Liver (tissue), 9 donors: Measurements from ENCODE around the gene TIGD2. TPM values are rescaled to one million over a fixed set of nuclear protein-coding genes. Genes with fewer than 3 reads are reported as not detected.

Source experiments
- DNase-seq: peaks from one replicate; pipeline ENCODE4 v3.0.0-alpha.2; 2017; ENCODE audit warnings: low spot score
- H3K27ac ChIP-seq, 2 donors: one replicate each; pipeline ENCODE4 v1.7.0; 2013; ENCODE audit warnings: inconsistent platforms in 2 of 2, low read length in 2 of 2, control low read depth in 1 of 2, low read depth in 1 of 2, mild to moderate bottlenecking in 1 of 2
- H3K27me3 ChIP-seq, 4 donors: one replicate each; pipeline versions ENCODE4 v1.6.1 to v1.7.0; 2013; ENCODE audit warnings: low read length in 3 of 4, inconsistent platforms in 1 of 4, mild to moderate bottlenecking in 1 of 4, moderate library complexity in 1 of 4; ENCODE audit not compliant: control insufficient read depth in 4 of 4, insufficient read depth in 4 of 4
- H3K36me3 ChIP-seq, 4 donors: one replicate each; pipeline versions ENCODE4 v1.6.1 to v1.7.0; 2013; ENCODE audit warnings: low read length in 3 of 4, mild to moderate bottlenecking in 3 of 4, low read depth in 1 of 4, moderate library complexity in 1 of 4; ENCODE audit not compliant: control insufficient read depth in 4 of 4, insufficient read depth in 3 of 4
- H3K4me1 ChIP-seq, 4 donors: one replicate each; pipeline versions ENCODE4 v1.6.1 to v1.7.0; 2013; ENCODE audit warnings: low read length in 3 of 4, mild to moderate bottlenecking in 3 of 4, moderate library complexity in 1 of 4; ENCODE audit not compliant: control insufficient read depth in 4 of 4, insufficient read depth in 4 of 4
- H3K4me3 ChIP-seq, 3 donors: one replicate each; pipeline versions ENCODE4 v1.6.1 to v1.7.0; 2013; ENCODE audit warnings: low read length in 3 of 3, control low read depth in 1 of 3, low read depth in 1 of 3, mild to moderate bottlenecking in 1 of 3
- H3K9ac ChIP-seq, 2 donors: one replicate each; pipeline ENCODE4 v1.7.0; 2013; ENCODE audit warnings: low read length in 2 of 2, mild to moderate bottlenecking in 2 of 2, moderate library complexity in 2 of 2, control low read depth in 1 of 2, low read depth in 1 of 2
- H3K9me3 ChIP-seq, 4 donors: one replicate each; pipeline versions ENCODE4 v1.6.1 to v1.7.0; 2013; ENCODE audit warnings: low read length in 3 of 4; ENCODE audit not compliant: control insufficient read depth in 4 of 4
- ATF3 ChIP-seq: IDR thresholded peaks from 2 replicates; pipeline ENCODE4 v1.6.1; 2016; ENCODE audit warnings: antibody characterized with exemption
- EGR1 ChIP-seq, 2 donors: IDR thresholded peaks; 2 replicates each; pipeline ENCODE4 v1.6.1; 2016 to 2018; ENCODE audit warnings: antibody characterized with exemption in 2 of 2, low read depth in 2 of 2
- FOXA1 ChIP-seq: IDR thresholded peaks from 2 replicates; pipeline ENCODE4 v1.6.1; 2016; ENCODE audit warnings: antibody characterized with exemption
- FOXA2 ChIP-seq: IDR thresholded peaks from 2 replicates; pipeline ENCODE4 v1.6.1; 2016; ENCODE audit warnings: antibody characterized with exemption
- GABPA ChIP-seq, 2 donors: IDR thresholded peaks in 1 of 2; conservative IDR thresholded peaks in 1 of 2; 2 replicates each; pipeline ENCODE4 v1.6.1; 2016; ENCODE audit warnings: antibody characterized with exemption in 2 of 2, mild to moderate bottlenecking in 1 of 2, moderate library complexity in 1 of 2
- HNF4A ChIP-seq, 2 donors: conservative IDR thresholded peaks; 2 replicates each; pipeline ENCODE4 v1.6.1; 2016; ENCODE audit warnings: antibody characterized with exemption in 2 of 2, mild to moderate bottlenecking in 2 of 2
- HNF4G ChIP-seq: IDR thresholded peaks from 2 replicates; pipeline ENCODE4 v1.6.1; 2016; ENCODE audit warnings: antibody characterized with exemption
- JUND ChIP-seq, 2 donors: IDR thresholded peaks; 2 replicates each; pipeline ENCODE4 v1.6.1; 2016; ENCODE audit warnings: antibody characterized with exemption in 2 of 2
- MAX ChIP-seq: IDR thresholded peaks from 2 replicates; pipeline ENCODE4 v1.6.1; 2016; ENCODE audit warnings: antibody characterized with exemption
- NR2F2 ChIP-seq: IDR thresholded peaks from 2 replicates; pipeline ENCODE4 v1.6.1; 2016; ENCODE audit warnings: antibody characterized with exemption
- RAD21 ChIP-seq, 2 donors: IDR thresholded peaks; 2 replicates each; pipeline ENCODE4 v1.6.1; 2016; ENCODE audit warnings: antibody characterized with exemption in 2 of 2, mild to moderate bottlenecking in 2 of 2
- REST ChIP-seq: IDR thresholded peaks from 2 replicates; pipeline ENCODE4 v1.6.1; 2016; ENCODE audit warnings: antibody characterized with exemption, mild to moderate bottlenecking
- RXRA ChIP-seq, 2 donors: IDR thresholded peaks; 2 replicates each; pipeline ENCODE4 v1.6.1; 2017 to 2018; ENCODE audit warnings: antibody characterized with exemption in 2 of 2, mild to moderate bottlenecking in 1 of 2
- SP1 ChIP-seq: IDR thresholded peaks from 2 replicates; pipeline ENCODE4 v1.6.1; 2018; ENCODE audit warnings: antibody characterized with exemption, mild to moderate bottlenecking
- TAF1 ChIP-seq: conservative IDR thresholded peaks from 2 replicates; pipeline ENCODE4 v1.6.1; 2016; ENCODE audit warnings: antibody characterized with exemption, mild to moderate bottlenecking
- YY1 ChIP-seq: IDR thresholded peaks from 2 replicates; pipeline ENCODE4 v1.6.1; 2016; ENCODE audit warnings: antibody characterized with exemption, mild to moderate bottlenecking
- WGBS: extraction: QIAGEN DNeasy Blood & Tissue Kit; methylation state at CpG from one replicate; pipeline ENCODE4 v1.1.7; 2013; 5-methylcytosine and 5-hydroxymethylcytosine counted together
- polyA plus RNA-seq, 2 donors: library from polyadenylated mRNA; stranded (reverse) in 1 of 2; unstranded in 1 of 2; fragments of 200-250 nt in 1 of 2; fragments of >200 nt in 1 of 2; fragmentation: Nextera tagmentation in 1 of 2; extraction: Ambion mirVana in 1 of 2; gene quantifications; one replicate each; pipeline versions ENCODE4 v1.2.1 to v1.2.3, GENCODE V29; 2013 to 2015
- total RNA-seq, 2 donors: library from RNA; depleted of rRNA; stranded (reverse); fragments of >200 nt; gene quantifications; one replicate each; pipeline ENCODE4 v1.2.3, GENCODE V29; 2014
- TF ChIP-seq, protein P1 (sequence below): IDR thresholded peaks from 2 replicates; pipeline ENCODE4 v1.6.1; 2016; ENCODE audit warnings: antibody characterized with exemption
- TF ChIP-seq, protein P2 (sequence below): fragments of 150-350 bp; IDR thresholded peaks from 2 replicates; pipeline ENCODE4 v1.5.1; 2017; ENCODE audit warnings: improper control_type of control experiment, low read depth, low read length; ENCODE audit not compliant: missing input control
- donor health status: healthy.
- donor health status: healthy.
- donor health status: healthy.
- donor health status: healthy.
- donor health status: healthy.

Gene TIGD2
- total and polyA plus RNA-seq, 4 donors = 6.4 to 21.7 (median 9.8) TPM

GRCh38 chr4:89105726-89106125 lies 5.6 kb upstream of the TIGD2 start:
- Histone ChIP-seq H3K4me3 (no peak overlapping the region), H3K9me3 (no peaks in the 10 kb centered on the region), H3K9ac (no peak overlapping the region), H3K36me3 (no peaks in the 10 kb centered on the region), H3K27me3 (no peaks in the 10 kb centered on the region), H3K4me1 (peaks cover 0 to 8% (median 5%) of the 10 kb centered on the region in 4 donors), H3K27ac (no peak overlapping the region)
- 94% methylated on average over 6 of the region's 6 CpGs for WGBS
- DNase-seq = no peak
- TF ChIP-seq FOXA2 (no peak), NR2F2 (no peak), SP1 (no peak)

GRCh38 chr4:89108091-89108490 lies 3.2 kb upstream of the TIGD2 start:
- H3K4me3 ChIP-seq = no peak overlapping the region
- TF ChIP-seq MAX (no peak), TAF1 (no peak), ATF3 (no peak), FOXA1 (no peak), HNF4A (conservative IDR thresholded peaks at IDR 0.05) (no peak), JUND (IDR thresholded peaks at IDR 0.05) (no peak), REST (no peak), YY1 (no peak), SP1 (no peak), EGR1 (IDR thresholded peaks at IDR 0.05; ENCODE audit: low read depth in 2 of 2) (no peak), RAD21 (IDR thresholded peaks at IDR 0.05) (no peak), RXRA (IDR thresholded peaks at IDR 0.05) (no peak), HNF4G (no peak), FOXA2 (no peak), GABPA (IDR thresholded peaks at IDR 0.05 in 1 of 2, conservative IDR thresholded peaks at IDR 0.05 in 1 of 2) (no peak), NR2F2 (no peak)
- TF ChIP-seq, protein P1, sequence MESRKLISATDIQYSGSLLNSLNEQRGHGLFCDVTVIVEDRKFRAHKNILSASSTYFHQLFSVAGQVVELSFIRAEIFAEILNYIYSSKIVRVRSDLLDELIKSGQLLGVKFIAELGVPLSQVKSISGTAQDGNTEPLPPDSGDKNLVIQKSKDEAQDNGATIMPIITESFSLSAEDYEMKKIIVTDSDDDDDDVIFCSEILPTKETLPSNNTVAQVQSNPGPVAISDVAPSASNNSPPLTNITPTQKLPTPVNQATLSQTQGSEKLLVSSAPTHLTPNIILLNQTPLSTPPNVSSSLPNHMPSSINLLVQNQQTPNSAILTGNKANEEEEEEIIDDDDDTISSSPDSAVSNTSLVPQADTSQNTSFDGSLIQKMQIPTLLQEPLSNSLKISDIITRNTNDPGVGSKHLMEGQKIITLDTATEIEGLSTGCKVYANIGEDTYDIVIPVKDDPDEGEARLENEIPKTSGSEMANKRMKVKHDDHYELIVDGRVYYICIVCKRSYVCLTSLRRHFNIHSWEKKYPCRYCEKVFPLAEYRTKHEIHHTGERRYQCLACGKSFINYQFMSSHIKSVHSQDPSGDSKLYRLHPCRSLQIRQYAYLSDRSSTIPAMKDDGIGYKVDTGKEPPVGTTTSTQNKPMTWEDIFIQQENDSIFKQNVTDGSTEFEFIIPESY = no peak
- TF ChIP-seq, protein P2, sequence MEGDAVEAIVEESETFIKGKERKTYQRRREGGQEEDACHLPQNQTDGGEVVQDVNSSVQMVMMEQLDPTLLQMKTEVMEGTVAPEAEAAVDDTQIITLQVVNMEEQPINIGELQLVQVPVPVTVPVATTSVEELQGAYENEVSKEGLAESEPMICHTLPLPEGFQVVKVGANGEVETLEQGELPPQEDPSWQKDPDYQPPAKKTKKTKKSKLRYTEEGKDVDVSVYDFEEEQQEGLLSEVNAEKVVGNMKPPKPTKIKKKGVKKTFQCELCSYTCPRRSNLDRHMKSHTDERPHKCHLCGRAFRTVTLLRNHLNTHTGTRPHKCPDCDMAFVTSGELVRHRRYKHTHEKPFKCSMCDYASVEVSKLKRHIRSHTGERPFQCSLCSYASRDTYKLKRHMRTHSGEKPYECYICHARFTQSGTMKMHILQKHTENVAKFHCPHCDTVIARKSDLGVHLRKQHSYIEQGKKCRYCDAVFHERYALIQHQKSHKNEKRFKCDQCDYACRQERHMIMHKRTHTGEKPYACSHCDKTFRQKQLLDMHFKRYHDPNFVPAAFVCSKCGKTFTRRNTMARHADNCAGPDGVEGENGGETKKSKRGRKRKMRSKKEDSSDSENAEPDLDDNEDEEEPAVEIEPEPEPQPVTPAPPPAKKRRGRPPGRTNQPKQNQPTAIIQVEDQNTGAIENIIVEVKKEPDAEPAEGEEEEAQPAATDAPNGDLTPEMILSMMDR = no peak
- H3K4me1 ChIP-seq = peaks cover 0 to 16% (median 13%) of the 10 kb centered on the region in 4 donors
- H3K27me3 ChIP-seq = no peaks in the 10 kb centered on the region
- DNase-seq = no peak
- no peak overlapping the region for H3K9ac ChIP-seq
- no peaks in the 10 kb centered on the region for H3K36me3 ChIP-seq
- 98% methylated on average over 4 of the region's 4 CpGs for WGBS
- no peaks in the 10 kb centered on the region for H3K9me3 ChIP-seq
- H3K27ac ChIP-seq = no peak overlapping the region
